ENCODE measurements around the gene PHACTR3.

PHACTR3 gene

GRCh38 chr20:59645761-59646171, 41.4 kb downstream of the PHACTR3 start:
- DNase-seq (ENCODE audit: low read depth in 2 of 2) = no peak

GRCh38 chr20:59646487-59646886, 42.1 kb downstream of the PHACTR3 start:
- no peak for DNase-seq (ENCODE audit: low read depth in 2 of 2)

GRCh38 chr20:59647271-59647670, 42.9 kb downstream of the PHACTR3 start:
- DNase-seq (ENCODE audit: low read depth in 2 of 2) = no peak

GRCh38 chr20:59648466-59649070, 44.2 kb downstream of the PHACTR3 start:
- DNase-seq (ENCODE audit: low read depth in 2 of 2) = no peak

- no peak for DNase-seq (ENCODE audit: low read depth in 2 of 2)
These were observed 46.1 kb downstream of the PHACTR3 start for GRCh38 chr20:59650418-59650817.

GRCh38 chr20:59652381-59652780, 48.0 kb downstream of the PHACTR3 start:
- no peak for DNase-seq (ENCODE audit: low read depth in 2 of 2)

- no peak for DNase-seq (ENCODE audit: low read depth in 2 of 2)
These were observed 52.1 kb downstream of the PHACTR3 start for GRCh38 chr20:59656417-59656816.

GRCh38 chr20:59657459-59658046, 53.2 kb downstream of the PHACTR3 start:
- DNase-seq (ENCODE audit: low read depth in 2 of 2) = no peak

- no peak for DNase-seq (ENCODE audit: low read depth in 2 of 2)
These were observed 56.1 kb downstream of the PHACTR3 start for GRCh38 chr20:59660471-59660870.

- DNase-seq (ENCODE audit: low read depth in 2 of 2) = no peak
These were observed 56.8 kb downstream of the PHACTR3 start for GRCh38 chr20:59661153-59661552.

GRCh38 chr20:59661621-59662020, 57.3 kb downstream of the PHACTR3 start:
- DNase-seq (ENCODE audit: low read depth in 2 of 2) = no peak

GRCh38 chr20:59662161-59662560, 57.8 kb downstream of the PHACTR3 start:
- no peak for DNase-seq (ENCODE audit: low read depth in 2 of 2)

- no peak for DNase-seq (ENCODE audit: low read depth in 2 of 2)
These were observed 58.6 kb downstream of the PHACTR3 start for GRCh38 chr20:59662856-59663512.

GRCh38 chr20:59663513-59664060, 59.2 kb downstream of the PHACTR3 start:
- no peak for DNase-seq (ENCODE audit: low read depth in 2 of 2)

GRCh38 chr20:59664421-59664941, 60.1 kb downstream of the PHACTR3 start:
- DNase-seq (ENCODE audit: low read depth in 2 of 2) = no peak

GRCh38 chr20:59665656-59666555, 61.6 kb downstream of the PHACTR3 start:
- no peak for DNase-seq (ENCODE audit: low read depth in 2 of 2)

GRCh38 chr20:59666586-59666985, 62.2 kb downstream of the PHACTR3 start:
- DNase-seq (ENCODE audit: low read depth in 2 of 2) = no peak

GRCh38 chr20:59667131-59667530, 62.8 kb downstream of the PHACTR3 start:
- DNase-seq (ENCODE audit: low read depth in 2 of 2) = no peak

GRCh38 chr20:59667981-59668515, 63.7 kb downstream of the PHACTR3 start:
- no peak for DNase-seq (ENCODE audit: low read depth in 2 of 2)

- no peak for DNase-seq (ENCODE audit: low read depth in 2 of 2)
These were observed 64.8 kb downstream of the PHACTR3 start for GRCh38 chr20:59668926-59669850.

Measured in stimulated activated CD8-positive, alpha-beta memory T cell treated with anti-CD3 and anti-CD28 coated beads, Interleukin-2, amount 100 ng/mL, for 1 hour (primary cell).